HEK293 (cell line): ENCODE results near the gene CDADC1.

ENCODE experiments used
- CTCF ChIA-PET: fragments of 350-600 bp; formaldehyde crosslinking; extraction: SDS; loops from one replicate; lab custom pipeline; 2021; ENCODE audit warnings: antibody characterized with exemption; lab: Yijun Ruan, JAX
- POLR2A ChIA-PET: fragments of 300-600 bp; formaldehyde crosslinking; extraction: SDS; loops from one replicate; lab custom pipeline; 2020; ENCODE audit warnings: antibody characterized with exemption, inconsistent platforms; lab: Yijun Ruan, JAX
- H3K27ac ChIP-seq: fragments of 200-500 bp; sonication (Bioruptor generic); 2 replicates; pipeline ENCODE4 v1.5.1; 2014; ENCODE audit warnings: low read depth, low read length, control low read depth, inconsistent platforms; ENCODE audit errors: extremely low read depth
- H3K36me3 ChIP-seq, 2 experiments: fragments of 200-500 bp in 1 of 2; sonication (Bioruptor generic) in 1 of 2; 1 replicate in 1 of 2; 2 replicates in 1 of 2; pipeline ENCODE4 v1.5.1; 2014 to 2017; ENCODE audit warnings: inconsistent platforms in 2 of 2, low read length in 2 of 2; ENCODE audit not compliant: control insufficient read depth in 2 of 2, insufficient read depth in 1 of 2
- H3K4me1 ChIP-seq: fragments of 200-500 bp; sonication (Bioruptor generic); 2 replicates; pipeline ENCODE4 v1.5.1; 2014; ENCODE audit warnings: mild to moderate bottlenecking, low read length, inconsistent platforms; ENCODE audit not compliant: control insufficient read depth, insufficient read depth
- H3K4me3 ChIP-seq: 2 replicates; pipeline ENCODE4 v1.5.1; 2011; ENCODE audit warnings: low read depth, mild to moderate bottlenecking, control low read depth, low read length, moderate library complexity
- H3K9me3 ChIP-seq: fragments of 200-500 bp; sonication (Bioruptor generic); 2 replicates; pipeline ENCODE4 v1.5.1; 2014; ENCODE audit warnings: low read depth, low read length, inconsistent platforms; ENCODE audit not compliant: control insufficient read depth, insufficient read depth
- FEZF1 ChIP-seq: fragments of 450-650 bp; formaldehyde crosslinking; IDR thresholded peaks from 2 replicates; pipeline ENCODE4 v1.5.1; 2016; ENCODE audit warnings: missing biosample characterization, missing genetic modification characterization
- GLI2 ChIP-seq: fragments of 450-650 bp; formaldehyde crosslinking; IDR thresholded peaks from 2 replicates; pipeline ENCODE4; 2017; ENCODE audit warnings: missing biosample characterization, missing genetic modification characterization, low read depth, borderline replicate concordance
- GLI4 ChIP-seq: fragments of 450-650 bp; formaldehyde crosslinking; IDR thresholded peaks from 2 replicates; pipeline ENCODE4 v1.5.1; 2016; ENCODE audit warnings: missing biosample characterization, missing genetic modification characterization
- GLIS1 ChIP-seq: fragments of 450-650 bp; formaldehyde crosslinking; IDR thresholded peaks from 2 replicates; pipeline ENCODE4 v1.5.1; 2016; ENCODE audit warnings: missing biosample characterization, missing genetic modification characterization
- MZF1 ChIP-seq: fragments of 450-650 bp; formaldehyde crosslinking; IDR thresholded peaks from 2 replicates; pipeline ENCODE4 v1.5.1; 2017; ENCODE audit warnings: missing biosample characterization, missing genetic modification characterization, borderline replicate concordance
- OVOL3 ChIP-seq: fragments of 450-650 bp; formaldehyde crosslinking; IDR thresholded peaks from 2 replicates; pipeline ENCODE4 v1.5.1; 2016; ENCODE audit warnings: missing biosample characterization, missing genetic modification characterization
- PRDM10 ChIP-seq: fragments of 450-650 bp; formaldehyde crosslinking; IDR thresholded peaks from 2 replicates; pipeline ENCODE4 v1.5.1; 2016; ENCODE audit warnings: missing biosample characterization, missing genetic modification characterization
- SP2 ChIP-seq: fragments of 450-650 bp; formaldehyde crosslinking; IDR thresholded peaks from 2 replicates; pipeline ENCODE4 v1.5.1; 2016; ENCODE audit warnings: missing biosample characterization, missing genetic modification characterization
- SP3 ChIP-seq: fragments of 450-650 bp; formaldehyde crosslinking; IDR thresholded peaks from 2 replicates; pipeline ENCODE4 v1.5.1; 2016; ENCODE audit warnings: missing biosample characterization, missing genetic modification characterization
- ZBTB17 ChIP-seq: fragments of 450-650 bp; formaldehyde crosslinking; IDR thresholded peaks from 2 replicates; pipeline ENCODE4 v1.5.1; 2016; ENCODE audit warnings: missing biosample characterization, missing genetic modification characterization
- ZBTB20 ChIP-seq: fragments of 450-650 bp; formaldehyde crosslinking; IDR thresholded peaks from 2 replicates; pipeline ENCODE4 v1.5.1; 2016; ENCODE audit warnings: missing biosample characterization, missing genetic modification characterization
- ZBTB21 ChIP-seq: fragments of 450-650 bp; formaldehyde crosslinking; IDR thresholded peaks from 2 replicates; pipeline ENCODE4 v1.5.1; 2017; ENCODE audit warnings: missing biosample characterization, missing genetic modification characterization
- ZBTB7A ChIP-seq: fragments of 450-650 bp; formaldehyde crosslinking; IDR thresholded peaks from 2 replicates; pipeline ENCODE4 v1.5.1; 2016; ENCODE audit warnings: low read depth, missing biosample characterization, missing genetic modification characterization
- ZBTB8A ChIP-seq: fragments of 450-650 bp; formaldehyde crosslinking; IDR thresholded peaks from 2 replicates; pipeline ENCODE4 v1.5.1; 2016; ENCODE audit warnings: missing biosample characterization, missing genetic modification characterization
- ZEB2 ChIP-seq: fragments of 450-650 bp; formaldehyde crosslinking; IDR thresholded peaks from 2 replicates; pipeline ENCODE4 v1.5.1; 2016; ENCODE audit warnings: missing biosample characterization, missing genetic modification characterization
- ZFP69B ChIP-seq: fragments of 450-650 bp; formaldehyde crosslinking; IDR thresholded peaks from 2 replicates; pipeline ENCODE4 v1.5.1; 2016; ENCODE audit warnings: missing biosample characterization, missing genetic modification characterization
- ZNF10 ChIP-seq: fragments of 450-650 bp; formaldehyde crosslinking; IDR thresholded peaks from 2 replicates; pipeline ENCODE4 v1.5.1; 2017; ENCODE audit warnings: missing biosample characterization, missing genetic modification characterization
- ZNF112 ChIP-seq: fragments of 450-650 bp; formaldehyde crosslinking; IDR thresholded peaks from 2 replicates; pipeline ENCODE4 v1.5.0; 2017; ENCODE audit warnings: missing biosample characterization, missing genetic modification characterization
- ZNF2 ChIP-seq: fragments of 450-650 bp; formaldehyde crosslinking; IDR thresholded peaks from 2 replicates; pipeline ENCODE4 v1.5.1; 2016; ENCODE audit warnings: missing biosample characterization, missing genetic modification characterization
- ZNF341 ChIP-seq: fragments of 450-650 bp; formaldehyde crosslinking; IDR thresholded peaks from 2 replicates; pipeline ENCODE4; 2016; ENCODE audit warnings: low read depth, missing biosample characterization, missing genetic modification characterization
- ZNF391 ChIP-seq: fragments of 450-650 bp; formaldehyde crosslinking; IDR thresholded peaks from 2 replicates; pipeline ENCODE4 v1.5.1; 2016; ENCODE audit warnings: low read depth, missing biosample characterization, missing genetic modification characterization, borderline replicate concordance
- ZNF394 ChIP-seq: fragments of 450-650 bp; formaldehyde crosslinking; IDR thresholded peaks from 2 replicates; pipeline ENCODE4 v1.5.1; 2016; ENCODE audit warnings: missing biosample characterization, missing genetic modification characterization, mild to moderate bottlenecking, moderate library complexity, borderline replicate concordance
- ZNF423 ChIP-seq: fragments of 450-650 bp; formaldehyde crosslinking; IDR thresholded peaks from 2 replicates; pipeline ENCODE4 v1.5.1; 2016; ENCODE audit warnings: missing biosample characterization, missing genetic modification characterization
- ZNF549 ChIP-seq: fragments of 450-650 bp; IDR thresholded peaks from 2 replicates; pipeline ENCODE4 v1.5.1; 2018; ENCODE audit warnings: missing biosample characterization, missing genetic modification characterization, mild to moderate bottlenecking, inconsistent platforms, moderate library complexity
- ZNF629 ChIP-seq: fragments of 450-650 bp; formaldehyde crosslinking; IDR thresholded peaks from 2 replicates; pipeline ENCODE4 v1.5.1; 2017; ENCODE audit warnings: missing biosample characterization, missing genetic modification characterization
- ZNF660 ChIP-seq: fragments of 450-650 bp; IDR thresholded peaks from 2 replicates; pipeline ENCODE4 v1.5.1; 2018; ENCODE audit warnings: missing biosample characterization, mild to moderate bottlenecking, missing genetic modification characterization
- ZNF692 ChIP-seq: fragments of 450-650 bp; formaldehyde crosslinking; IDR thresholded peaks from 2 replicates; pipeline ENCODE4 v1.5.1; 2016; ENCODE audit warnings: missing biosample characterization, missing genetic modification characterization
- ZNF843 ChIP-seq: fragments of 450-650 bp; formaldehyde crosslinking; IDR thresholded peaks from 2 replicates; pipeline ENCODE4 v1.5.1; 2016; ENCODE audit warnings: missing biosample characterization, missing genetic modification characterization
- TF ChIP-seq, protein P1 (sequence below): fragments of 450-650 bp; formaldehyde crosslinking; IDR thresholded peaks from 2 replicates; pipeline ENCODE4 v1.5.1; 2017; ENCODE audit warnings: missing biosample characterization, missing genetic modification characterization

Gene CDADC1

DNA sequence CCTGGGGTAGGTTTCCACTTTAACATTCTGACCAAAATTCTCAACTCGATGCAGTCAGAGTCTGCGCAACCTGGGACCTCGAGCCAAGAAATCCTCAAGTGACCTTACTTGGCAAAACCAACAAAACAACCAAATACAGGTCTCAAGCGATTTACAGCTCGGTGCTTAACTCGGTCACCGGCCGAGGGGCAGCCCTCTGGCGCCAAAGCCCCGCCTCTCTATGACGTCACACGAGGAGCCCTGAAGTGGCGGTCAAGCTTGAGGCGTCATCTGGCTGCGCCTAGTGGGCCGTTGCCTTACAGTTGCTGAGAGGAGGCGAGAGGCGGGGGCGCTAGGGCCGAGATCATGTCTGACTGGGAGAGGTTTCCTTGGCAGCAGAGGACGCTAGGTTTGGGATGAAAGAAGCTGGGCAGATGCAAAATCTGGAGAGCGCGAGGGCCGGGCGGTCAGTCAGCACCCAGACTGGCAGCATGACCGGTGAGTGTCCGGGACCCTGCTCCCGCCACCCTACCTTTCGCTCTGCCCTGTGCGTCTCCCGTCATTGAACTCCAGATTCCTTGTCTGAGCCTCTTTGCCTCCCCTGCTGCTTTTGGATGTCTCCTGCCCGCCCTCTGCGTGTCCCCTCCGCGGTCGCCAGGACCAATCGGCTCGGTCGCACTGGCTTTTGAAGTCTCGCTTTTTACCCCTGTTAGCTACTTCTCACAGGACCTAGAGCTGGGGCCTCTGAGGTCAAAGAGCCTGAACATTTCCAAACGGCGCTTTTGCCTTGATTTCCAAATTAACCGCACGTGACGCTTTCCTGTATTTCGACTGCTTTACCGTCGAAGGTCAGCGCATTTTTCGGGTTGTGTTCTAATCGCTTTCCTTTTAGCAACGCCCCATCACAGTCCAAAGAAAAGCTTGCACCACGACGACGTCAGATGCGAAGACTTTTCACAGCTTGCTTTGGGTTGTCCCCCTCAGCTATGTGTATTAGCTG, at the start of gene CDADC1:
CDADC1 (plus strand) TSS at position 283 of the 979 bp plus-strand sequence; CDS start at position 396, 113 bp downstream.
- Histone ChIP-seq H3K4me3 (peak within 1 kb of the TSS; percentile 83), H3K27ac (peak within 1 kb of the TSS; percentile 74), H3K9me3 (no peaks in the 10 kb centered on the region), H3K36me3 (peaks cover 0 to 3% of the 10 kb centered on the region in 2 experiments; a peak in 2 of 3 replicates), H3K4me1 (0 out of 2 replicates have a peak, but pooled peaks cover 2% of the 10 kb centered on the region)
- POLR2A ChIA-PET = interaction anchor here (0.5 to 1.1 kb wide), 4 partner anchors 16 to 1153 kb away, joined by 3 to 4 read pairs (median 4); partner anchors contain the start of genes FNDC3A, MED4 and RCBTB2
- CTCF ChIA-PET = interaction anchor here (1.4 kb wide), 1 partner anchor 33 kb away, joined by 3 read pairs; no protein-coding TSS in a partner anchor
- no peak for TF ChIP-seq ZBTB7A (tag by site-specific recombination)
- TF ChIP-seq ZNF692 (tag by site-specific recombination) = peak; percentile 50; the same call in 1 of the 2 replicates
- TF ChIP-seq, protein P1, sequence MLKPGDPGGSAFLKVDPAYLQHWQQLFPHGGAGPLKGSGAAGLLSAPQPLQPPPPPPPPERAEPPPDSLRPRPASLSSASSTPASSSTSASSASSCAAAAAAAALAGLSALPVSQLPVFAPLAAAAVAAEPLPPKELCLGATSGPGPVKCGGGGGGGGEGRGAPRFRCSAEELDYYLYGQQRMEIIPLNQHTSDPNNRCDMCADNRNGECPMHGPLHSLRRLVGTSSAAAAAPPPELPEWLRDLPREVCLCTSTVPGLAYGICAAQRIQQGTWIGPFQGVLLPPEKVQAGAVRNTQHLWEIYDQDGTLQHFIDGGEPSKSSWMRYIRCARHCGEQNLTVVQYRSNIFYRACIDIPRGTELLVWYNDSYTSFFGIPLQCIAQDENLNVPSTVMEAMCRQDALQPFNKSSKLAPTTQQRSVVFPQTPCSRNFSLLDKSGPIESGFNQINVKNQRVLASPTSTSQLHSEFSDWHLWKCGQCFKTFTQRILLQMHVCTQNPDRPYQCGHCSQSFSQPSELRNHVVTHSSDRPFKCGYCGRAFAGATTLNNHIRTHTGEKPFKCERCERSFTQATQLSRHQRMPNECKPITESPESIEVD (tag by site-specific recombination) = no peak
- peak; percentile 56; the same call in 1 of the 2 replicates for TF ChIP-seq ZNF394
- TF ChIP-seq ZNF660 = 0 out of 2 replicates have a peak, but pooled peaks have one; percentile 23
- TF ChIP-seq ZNF2 (tag by site-specific recombination) = peak; percentile 85; the same call in 1 of the 2 replicates
- TF ChIP-seq MZF1 = no peak
- TF ChIP-seq ZBTB21 (tag by site-specific recombination) = peak; percentile 98
- 0 out of 2 replicates have a peak, but pooled peaks have one; percentile 31 for TF ChIP-seq ZNF843 (tag by site-specific recombination)
- TF ChIP-seq GLIS1 (tag by site-specific recombination) = peak; percentile 10; the same call in 1 of the 2 replicates
- TF ChIP-seq ZFP69B (tag by site-specific recombination) = 0 out of 2 replicates have a peak, but pooled peaks have one; percentile 31
- TF ChIP-seq ZNF10 (tag by site-specific recombination) = peak; percentile 54; the same call in 1 of the 2 replicates
- TF ChIP-seq ZEB2 (tag by site-specific recombination) = peak; percentile 47; the same call in 1 of the 2 replicates
- TF ChIP-seq FEZF1 (tag by site-specific recombination) = peak; percentile 92
- peak; percentile 31; the same call in 1 of the 2 replicates for TF ChIP-seq ZBTB20
- no peak for TF ChIP-seq ZNF549
- TF ChIP-seq ZNF423 (tag by site-specific recombination) = peak; percentile 32; the same call in 1 of the 2 replicates
- TF ChIP-seq SP3 (tag by site-specific recombination) = peak; percentile 64
- TF ChIP-seq ZNF112 (tag by site-specific recombination) = no peak
- peak; percentile 79 for TF ChIP-seq ZNF341
- TF ChIP-seq PRDM10 (tag by site-specific recombination) = peak; percentile 96
- TF ChIP-seq ZNF391 (tag by site-specific recombination) = peak; percentile 43; the same call in 1 of the 2 replicates
- peak; percentile 74; the same call in 1 of the 2 replicates for TF ChIP-seq OVOL3 (tag by site-specific recombination)
- peak; percentile 66; the same call in 1 of the 2 replicates for TF ChIP-seq GLI4
- TF ChIP-seq GLI2 (tag by site-specific recombination) = no peak
- peak; percentile 66 for TF ChIP-seq SP2
- peak; percentile 100 for TF ChIP-seq ZNF629 (tag by site-specific recombination)
- TF ChIP-seq ZBTB8A (tag by site-specific recombination) = peak; percentile 97
- TF ChIP-seq ZBTB17 (tag by site-specific recombination) = peak; percentile 95
